H1 (cell line): Measurements from ENCODE around the gene CCDC102A. TPM values are rescaled to one million over a fixed set of nuclear protein-coding genes. Genes with fewer than 3 reads are reported as not detected.

Experiments used
- CHD1 ChIP-seq: IDR thresholded peaks from 2 replicates; pipeline ENCODE4 v1.6.1; 2012; ENCODE audit warnings: low read depth, low read length, improper control_type of control experiment
- JUN ChIP-seq: IDR thresholded peaks from 2 replicates; pipeline ENCODE4 v1.6.1; 2011; ENCODE audit warnings: low read depth, mild to moderate bottlenecking, improper control_type of control experiment, low read length
- JUND ChIP-seq: IDR thresholded peaks from 2 replicates; pipeline ENCODE4 v1.6.1; 2011; ENCODE audit warnings: mild to moderate bottlenecking, improper control_type of control experiment, low read length
- KDM4A ChIP-seq: IDR thresholded peaks from one replicate; pipeline ENCODE4 v1.7.1; 2012; ENCODE audit warnings: low read depth, mild to moderate bottlenecking, moderate library complexity, low read length, inconsistent platforms; ENCODE audit not compliant: severe bottlenecking
- polyA plus RNA-seq, 7 experiments: library from polyadenylated mRNA; depleted of rRNA in 3 of 7; stranded (reverse) in 5 of 7; unstranded in 2 of 7; fragments of >200 nt in 5 of 7; fragments of 200-250 nt in 2 of 7; gene quantifications; 1 replicate in 5 of 7; 2 replicates in 1 of 7; 4 replicates in 1 of 7; pipeline versions ENCODE4 v1.2.1 to v1.2.3, GENCODE V29; 2011 to 2013; ENCODE audit warnings: missing spikeins in 2 of 7, mixed read lengths in 2 of 7
- total RNA-seq: library from RNA; stranded (reverse); fragmentation: NEBNext Ultra II Directional; extraction: Animal tissue kit (Norgen Biotek cat#: 25700); gene quantifications from 2 replicates; pipeline ENCODE4 v1.2.1, GENCODE V29; 2021
- TF ChIP-seq, protein P1 (sequence below): IDR thresholded peaks from 2 replicates; pipeline ENCODE4 v1.6.1; 2011; ENCODE audit warnings: low read length, improper control_type of control experiment
- TF ChIP-seq, protein P2 (sequence below), 3 experiments: IDR thresholded peaks; 1 replicate in 2 of 3; 2 replicates in 1 of 3; pipeline versions ENCODE4 v1.5.1 to v1.6.1; 2011; ENCODE audit warnings: low read length in 3 of 3, mild to moderate bottlenecking in 3 of 3, inconsistent platforms in 2 of 3, low read depth in 1 of 3, moderate library complexity in 1 of 3; ENCODE audit not compliant: insufficient read depth in 1 of 3; ENCODE audit errors: control extremely low read depth in 1 of 3

CCDC102A gene
- total and polyA plus RNA-seq, 2 of the 8 experiments (the other 6 are each of a cell fraction or from before 2014, with no cell fraction given): 4.0 to 7.5 TPM

DNA sequence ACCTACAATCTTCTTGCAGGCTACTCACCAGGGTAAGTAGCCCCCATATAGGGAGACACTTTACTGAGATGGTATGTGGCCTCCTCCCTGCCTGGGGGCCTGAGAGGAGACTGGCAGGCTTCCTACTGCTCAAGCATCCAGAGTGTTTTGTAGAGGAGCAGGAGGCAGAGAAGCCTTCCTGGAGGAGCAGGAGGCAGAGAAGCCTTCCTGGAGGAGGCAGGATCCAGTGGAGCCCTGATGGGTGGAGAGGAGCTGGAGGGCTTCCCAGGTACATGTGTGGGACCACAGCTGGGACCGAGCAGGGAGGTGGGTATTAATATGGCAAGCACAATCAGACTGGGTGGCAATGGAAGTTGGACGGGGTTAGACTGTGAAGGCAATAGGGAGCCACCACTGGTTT is 4.0 kb upstream of the CCDC102A start (continued):
- TF ChIP-seq, protein P1, sequence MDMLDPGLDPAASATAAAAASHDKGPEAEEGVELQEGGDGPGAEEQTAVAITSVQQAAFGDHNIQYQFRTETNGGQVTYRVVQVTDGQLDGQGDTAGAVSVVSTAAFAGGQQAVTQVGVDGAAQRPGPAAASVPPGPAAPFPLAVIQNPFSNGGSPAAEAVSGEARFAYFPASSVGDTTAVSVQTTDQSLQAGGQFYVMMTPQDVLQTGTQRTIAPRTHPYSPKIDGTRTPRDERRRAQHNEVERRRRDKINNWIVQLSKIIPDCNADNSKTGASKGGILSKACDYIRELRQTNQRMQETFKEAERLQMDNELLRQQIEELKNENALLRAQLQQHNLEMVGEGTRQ: no peak
- no peak for TF ChIP-seq KDM4A
- TF ChIP-seq, protein P2, sequence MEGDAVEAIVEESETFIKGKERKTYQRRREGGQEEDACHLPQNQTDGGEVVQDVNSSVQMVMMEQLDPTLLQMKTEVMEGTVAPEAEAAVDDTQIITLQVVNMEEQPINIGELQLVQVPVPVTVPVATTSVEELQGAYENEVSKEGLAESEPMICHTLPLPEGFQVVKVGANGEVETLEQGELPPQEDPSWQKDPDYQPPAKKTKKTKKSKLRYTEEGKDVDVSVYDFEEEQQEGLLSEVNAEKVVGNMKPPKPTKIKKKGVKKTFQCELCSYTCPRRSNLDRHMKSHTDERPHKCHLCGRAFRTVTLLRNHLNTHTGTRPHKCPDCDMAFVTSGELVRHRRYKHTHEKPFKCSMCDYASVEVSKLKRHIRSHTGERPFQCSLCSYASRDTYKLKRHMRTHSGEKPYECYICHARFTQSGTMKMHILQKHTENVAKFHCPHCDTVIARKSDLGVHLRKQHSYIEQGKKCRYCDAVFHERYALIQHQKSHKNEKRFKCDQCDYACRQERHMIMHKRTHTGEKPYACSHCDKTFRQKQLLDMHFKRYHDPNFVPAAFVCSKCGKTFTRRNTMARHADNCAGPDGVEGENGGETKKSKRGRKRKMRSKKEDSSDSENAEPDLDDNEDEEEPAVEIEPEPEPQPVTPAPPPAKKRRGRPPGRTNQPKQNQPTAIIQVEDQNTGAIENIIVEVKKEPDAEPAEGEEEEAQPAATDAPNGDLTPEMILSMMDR (IDR thresholded peaks at IDR 0.05; ENCODE audit: control extremely low read depth in 1 of 3, insufficient read depth in 1 of 3, low read depth in 1 of 3, low read length in 3 of 3): no peak
- TF ChIP-seq JUND: no peak
- no peak for TF ChIP-seq CHD1
- TF ChIP-seq JUN: no peak
